GM19099 (cell line): ENCODE results near the gene ARHGAP9.

Experiments used
- POLR2A ChIP-seq: IDR thresholded peaks from 3 replicates; pipeline ENCODE4 v1.6.1; 2011; ENCODE audit warnings: low read depth; ENCODE audit not compliant: insufficient read length; ENCODE audit errors: extremely low read depth

ARHGAP9 gene

GRCh38 chr12:57469296-57470164 lies 10.1 kb downstream of the ARHGAP9 start:
- no peak for TF ChIP-seq POLR2A

GRCh38 chr12:57467915-57468314 lies 11.8 kb downstream of the ARHGAP9 start:
- peak; percentile 22 for TF ChIP-seq POLR2A

GRCh38 chr12:57467212-57467874 lies 12.3 kb downstream of the ARHGAP9 start:
- no peak for TF ChIP-seq POLR2A

GRCh38 chr12:57465747-57466505 lies 13.7 kb downstream of the ARHGAP9 start:
- TF ChIP-seq POLR2A: no peak

GRCh38 chr12:57465030-57465746 lies 14.5 kb downstream of the ARHGAP9 start:
- TF ChIP-seq POLR2A: no peak

GRCh38 chr12:57464569-57464968 lies 15.1 kb downstream of the ARHGAP9 start:
- TF ChIP-seq POLR2A: no peak

GRCh38 chr12:57462912-57463253 lies 16.8 kb downstream of the ARHGAP9 start:
- no peak for TF ChIP-seq POLR2A

- TF ChIP-seq POLR2A: peak; percentile 23
Measured at GRCh38 chr12:57462251-57462911, 17.3 kb downstream of the ARHGAP9 start.

GRCh38 chr12:57461917-57462250 lies 17.8 kb downstream of the ARHGAP9 start:
- no peak for TF ChIP-seq POLR2A

- no peak for TF ChIP-seq POLR2A
Measured at GRCh38 chr12:57461276-57461916, 18.3 kb downstream of the ARHGAP9 start.

GRCh38 chr12:57460841-57461275 lies 18.8 kb downstream of the ARHGAP9 start:
- no peak for TF ChIP-seq POLR2A

GRCh38 chr12:57460468-57460784 lies 19.2 kb downstream of the ARHGAP9 start:
- no peak for TF ChIP-seq POLR2A

GRCh38 chr12:57459750-57460467 lies 19.8 kb downstream of the ARHGAP9 start, which contains the start of gene GLI1:
GLI1 (plus strand) TSS chr12:57459785; CDS start chr12:57463692, 3,907 bp downstream.
- TF ChIP-seq POLR2A: no peak
